ENCODE measurements around the gene ESD.

GRCh38 chr13:46743191-46743590 lies 53.8 kb downstream of the ESD start:
- TF ChIP-seq, protein P1, sequence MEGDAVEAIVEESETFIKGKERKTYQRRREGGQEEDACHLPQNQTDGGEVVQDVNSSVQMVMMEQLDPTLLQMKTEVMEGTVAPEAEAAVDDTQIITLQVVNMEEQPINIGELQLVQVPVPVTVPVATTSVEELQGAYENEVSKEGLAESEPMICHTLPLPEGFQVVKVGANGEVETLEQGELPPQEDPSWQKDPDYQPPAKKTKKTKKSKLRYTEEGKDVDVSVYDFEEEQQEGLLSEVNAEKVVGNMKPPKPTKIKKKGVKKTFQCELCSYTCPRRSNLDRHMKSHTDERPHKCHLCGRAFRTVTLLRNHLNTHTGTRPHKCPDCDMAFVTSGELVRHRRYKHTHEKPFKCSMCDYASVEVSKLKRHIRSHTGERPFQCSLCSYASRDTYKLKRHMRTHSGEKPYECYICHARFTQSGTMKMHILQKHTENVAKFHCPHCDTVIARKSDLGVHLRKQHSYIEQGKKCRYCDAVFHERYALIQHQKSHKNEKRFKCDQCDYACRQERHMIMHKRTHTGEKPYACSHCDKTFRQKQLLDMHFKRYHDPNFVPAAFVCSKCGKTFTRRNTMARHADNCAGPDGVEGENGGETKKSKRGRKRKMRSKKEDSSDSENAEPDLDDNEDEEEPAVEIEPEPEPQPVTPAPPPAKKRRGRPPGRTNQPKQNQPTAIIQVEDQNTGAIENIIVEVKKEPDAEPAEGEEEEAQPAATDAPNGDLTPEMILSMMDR (IDR thresholded peaks at IDR 0.05): no peak
- TF ChIP-seq POLR2A (IDR thresholded peaks at IDR 0.05): no peak
